HG02852 (cell line): ENCODE results near the gene NCR1.
"Not testable (repeated sequence)": the region's sequence is repeated elsewhere in the genome, so short reads cannot be mapped to it uniquely, and the experiment has no call there.

Source experiments
- ATAC-seq: cut with Tn5 transposase; IDR thresholded peaks from one replicate; pipeline ENCODE4 v1.9.1; 2021; ENCODE audit warnings: mild to moderate bottlenecking, moderate library complexity; ENCODE audit not compliant: unreplicated experiment

NCR1 gene

DNA sequence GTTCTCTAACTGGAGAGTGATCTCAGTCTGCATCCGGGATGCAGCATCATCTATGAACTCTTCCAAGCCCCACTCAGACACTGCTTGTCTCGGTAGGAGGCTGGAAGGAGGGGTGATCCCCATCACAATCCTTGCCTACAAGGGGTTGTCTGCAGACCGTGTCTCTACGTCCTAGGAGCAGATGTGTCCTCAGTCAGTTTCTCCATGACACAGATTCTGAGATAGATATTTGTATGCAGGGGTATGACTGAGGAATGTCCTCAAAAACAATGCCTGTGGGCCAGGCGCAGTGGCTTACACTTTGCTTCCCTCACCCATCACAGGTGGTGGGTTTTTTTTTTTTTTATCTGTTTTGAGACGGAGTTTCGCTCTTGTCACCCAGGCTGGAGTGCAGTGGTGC is 871 bp downstream of the NCR1 start:
- ATAC-seq, result no peak

GRCh38 chr19:54907899-54908298 is 2.0 kb downstream of the NCR1 start:
- ATAC-seq, result not testable (repeated sequence)

- no peak for ATAC-seq
These were observed 10.9 kb downstream of the NCR1 start for GRCh38 chr19:54916822-54917221.

GRCh38 chr19:54918499-54918898 is 12.6 kb downstream of the NCR1 start:
- ATAC-seq, result no peak

DNA sequence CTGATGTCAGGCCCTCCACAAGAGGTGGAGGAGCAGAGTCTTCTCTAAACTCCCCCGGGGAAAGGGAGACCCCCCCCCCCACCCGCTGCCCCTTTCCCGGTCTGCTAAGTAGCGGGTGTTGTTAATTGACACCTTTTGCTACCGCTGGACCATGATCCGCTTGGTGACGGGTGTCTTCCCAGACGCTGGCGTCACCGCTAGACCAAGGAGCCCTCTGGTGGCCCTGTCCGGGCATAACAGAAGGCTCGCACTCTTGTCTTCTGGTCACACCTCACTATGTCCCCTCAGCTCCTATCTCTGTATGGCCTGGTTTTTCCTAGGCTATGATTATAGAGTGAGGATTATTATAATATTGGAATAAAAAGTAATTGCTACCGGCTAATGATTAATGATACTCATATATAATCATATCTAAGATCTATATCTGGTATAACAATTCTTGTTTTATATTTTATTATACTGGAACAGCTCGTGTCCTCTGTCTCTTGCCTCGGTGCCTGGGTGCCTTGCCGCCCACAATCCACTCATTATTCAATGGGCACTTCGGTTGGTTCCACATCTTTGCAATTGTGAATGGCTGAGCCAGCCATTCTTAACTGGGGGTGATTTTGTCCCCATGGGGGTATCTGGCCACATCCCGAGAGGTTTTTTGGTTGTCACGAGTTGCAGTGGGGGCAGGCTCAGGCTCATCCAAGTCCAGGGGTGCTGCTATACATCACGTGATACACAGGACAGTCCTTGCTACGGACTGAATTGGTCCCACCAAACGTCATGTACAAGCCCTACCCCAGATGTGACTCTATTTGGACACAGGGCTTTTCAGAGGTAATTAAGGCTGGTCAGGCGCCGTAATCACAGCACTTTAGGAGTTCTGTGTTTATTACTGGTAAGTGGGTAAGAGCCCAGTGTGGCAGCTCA is 14.0 kb downstream of the NCR1 start:
- ATAC-seq, result not testable (repeated sequence)

DNA sequence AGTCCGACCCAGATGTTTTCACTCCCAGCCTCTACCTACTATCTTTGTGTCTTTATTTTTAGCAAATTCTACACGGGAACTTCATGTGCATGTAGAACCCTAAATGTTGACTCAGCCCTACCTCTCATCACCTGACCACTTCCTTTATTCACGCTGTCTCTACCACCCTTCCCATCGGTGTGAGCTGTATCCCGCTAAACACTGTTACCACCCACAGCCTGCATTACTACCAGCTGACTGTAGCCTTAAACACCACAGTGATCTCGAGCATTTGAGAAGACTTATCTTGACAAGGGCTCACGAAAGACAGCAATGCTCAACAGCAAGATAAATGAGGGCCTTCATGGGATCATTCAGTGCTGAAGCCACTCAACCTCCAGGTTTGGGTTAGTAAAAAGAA is 15.1 kb downstream of the NCR1 start:
- no peak for ATAC-seq

DNA sequence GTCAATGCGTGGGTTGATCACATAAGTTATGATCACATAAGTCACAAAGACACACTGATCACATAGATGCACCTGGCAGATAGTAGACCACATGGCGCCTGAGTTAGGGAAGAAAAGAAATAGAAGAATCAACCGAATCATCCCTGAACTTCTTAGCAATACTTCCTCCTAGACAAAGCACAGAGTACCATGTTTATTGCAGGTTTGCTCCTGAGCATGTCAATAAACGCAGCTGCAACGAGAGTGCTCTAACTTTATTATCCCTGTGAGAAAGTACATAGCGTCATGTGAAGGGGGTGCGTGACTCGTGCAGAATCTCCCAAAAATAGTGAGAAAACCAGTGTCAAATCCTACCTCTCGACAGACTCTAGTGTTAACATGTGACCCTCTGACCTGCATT is 17.3 kb downstream of the NCR1 start:
- no peak for ATAC-seq

- no peak for ATAC-seq
These were observed 22.4 kb downstream of the NCR1 start for GRCh38 chr19:54928299-54928698.

DNA sequence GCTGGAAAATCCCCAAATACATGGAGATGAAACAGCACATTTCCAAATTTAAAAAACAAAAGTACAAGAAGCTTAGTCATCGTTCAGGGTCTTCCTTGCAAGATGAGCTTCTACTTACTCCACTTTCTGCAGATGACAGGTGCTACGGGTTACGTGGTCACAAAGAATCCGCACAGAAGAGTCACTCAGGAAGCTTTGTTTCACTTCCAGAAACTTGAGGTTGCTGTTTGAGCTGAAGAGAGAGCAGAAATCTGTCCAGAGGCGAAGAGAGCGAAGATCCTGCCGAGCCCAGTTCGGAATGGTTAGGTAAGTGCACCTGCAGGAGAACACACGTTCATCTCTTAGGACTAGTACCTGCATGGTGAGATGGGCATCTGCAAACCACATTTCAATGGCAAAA is 32.0 kb downstream of the NCR1 start:
- peak; percentile 51 for ATAC-seq

DNA sequence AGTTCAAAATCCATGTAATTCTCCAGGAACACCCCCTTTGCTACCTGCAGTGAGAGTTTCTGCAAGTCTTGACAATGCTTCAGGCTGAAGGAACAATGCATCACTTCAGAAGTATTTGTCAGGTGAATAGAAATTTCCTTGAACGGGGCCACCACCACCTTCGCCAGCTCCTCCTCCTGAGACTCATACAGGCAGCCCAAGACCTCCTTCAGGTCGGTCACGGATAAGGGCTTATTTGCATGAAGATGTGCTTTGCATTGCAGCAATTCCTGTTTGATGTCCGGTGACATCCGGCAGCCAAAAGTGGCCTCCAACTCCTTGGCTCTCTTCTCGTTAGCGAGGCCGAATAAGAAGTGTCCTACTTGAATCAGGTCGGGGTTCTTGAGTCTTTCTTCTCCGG is 33.0 kb downstream of the NCR1 start:
- no peak for ATAC-seq

DNA sequence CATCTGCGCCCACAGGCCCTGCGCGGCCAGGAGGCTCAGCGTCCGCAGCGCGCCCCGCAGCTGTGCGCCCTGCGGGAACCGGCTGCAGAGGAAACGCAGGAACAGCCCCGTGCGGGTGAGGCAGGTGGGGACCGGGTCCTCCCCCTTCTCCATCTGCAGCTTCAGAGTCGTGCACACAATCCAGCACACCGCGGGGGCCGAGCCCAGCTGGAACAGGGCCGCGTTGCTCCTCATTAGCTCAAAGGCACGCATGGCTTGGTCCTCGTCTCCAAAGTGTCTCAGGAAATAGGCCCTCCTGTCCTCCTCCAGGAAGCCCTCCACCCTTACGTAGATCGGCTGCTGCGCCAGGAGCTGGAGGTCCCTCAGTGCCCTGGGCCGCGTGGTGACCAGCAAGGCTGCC is 33.6 kb downstream of the NCR1 start:
- not testable (repeated sequence) for ATAC-seq

DNA sequence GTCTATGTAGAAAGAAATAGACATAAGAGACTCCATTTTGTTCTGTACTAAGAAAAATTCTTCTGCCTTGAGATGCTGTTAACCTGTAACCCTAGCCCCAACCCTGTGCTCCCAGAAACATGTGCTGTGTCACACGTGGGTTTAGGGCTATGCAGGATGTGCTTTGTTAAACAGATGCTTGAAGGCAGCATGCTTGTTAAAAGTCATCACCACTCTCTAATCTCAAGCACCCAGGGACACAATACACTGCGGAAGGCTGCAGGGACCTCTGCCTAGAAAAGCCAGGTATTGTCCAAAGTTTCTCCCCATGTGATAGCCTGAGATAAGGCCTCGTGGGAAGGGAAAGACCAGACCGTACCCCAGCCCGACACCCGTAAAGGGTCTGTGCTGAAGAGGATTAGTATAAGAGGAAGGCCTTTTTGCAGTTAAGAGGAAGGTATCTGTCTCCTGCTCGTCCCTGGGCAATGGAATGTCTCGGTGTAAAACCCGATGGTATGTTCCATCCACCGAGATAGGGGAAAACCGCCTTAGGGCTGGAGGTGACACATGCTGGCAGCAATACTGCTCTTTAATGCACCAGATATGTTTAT is 37.9 kb downstream of the NCR1 start:
- not testable (repeated sequence) for ATAC-seq

GRCh38 chr19:54947381-54947780 is 41.4 kb downstream of the NCR1 start, which contains the start of gene NLRP7:
Gene NLRP7, minus strand, starts transcription at chr19:54947530.
- ATAC-seq, result no peak

DNA sequence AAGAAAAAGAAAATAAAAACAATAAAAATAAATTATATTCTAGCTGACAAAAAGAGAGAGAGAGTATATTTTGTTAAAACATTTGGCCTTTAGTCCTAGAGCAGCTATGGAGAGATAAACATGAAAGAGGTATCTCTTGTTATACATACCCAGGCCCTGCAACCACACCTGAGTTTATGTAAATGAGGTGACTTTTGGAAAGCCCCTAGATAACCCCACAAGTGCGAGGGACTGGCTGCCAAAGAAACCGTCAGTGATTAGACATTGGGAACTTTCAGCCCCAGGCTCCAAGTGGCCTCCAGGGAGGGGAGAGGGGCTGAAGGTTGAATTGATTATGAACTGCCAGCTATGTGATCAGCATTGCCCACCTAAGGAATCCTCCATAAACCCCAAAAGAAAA is 43.5 kb downstream of the NCR1 start:
- ATAC-seq, result no peak

GRCh38 chr19:54950580-54950979 is 44.6 kb downstream of the NCR1 start:
- ATAC-seq, result not testable (repeated sequence)

DNA sequence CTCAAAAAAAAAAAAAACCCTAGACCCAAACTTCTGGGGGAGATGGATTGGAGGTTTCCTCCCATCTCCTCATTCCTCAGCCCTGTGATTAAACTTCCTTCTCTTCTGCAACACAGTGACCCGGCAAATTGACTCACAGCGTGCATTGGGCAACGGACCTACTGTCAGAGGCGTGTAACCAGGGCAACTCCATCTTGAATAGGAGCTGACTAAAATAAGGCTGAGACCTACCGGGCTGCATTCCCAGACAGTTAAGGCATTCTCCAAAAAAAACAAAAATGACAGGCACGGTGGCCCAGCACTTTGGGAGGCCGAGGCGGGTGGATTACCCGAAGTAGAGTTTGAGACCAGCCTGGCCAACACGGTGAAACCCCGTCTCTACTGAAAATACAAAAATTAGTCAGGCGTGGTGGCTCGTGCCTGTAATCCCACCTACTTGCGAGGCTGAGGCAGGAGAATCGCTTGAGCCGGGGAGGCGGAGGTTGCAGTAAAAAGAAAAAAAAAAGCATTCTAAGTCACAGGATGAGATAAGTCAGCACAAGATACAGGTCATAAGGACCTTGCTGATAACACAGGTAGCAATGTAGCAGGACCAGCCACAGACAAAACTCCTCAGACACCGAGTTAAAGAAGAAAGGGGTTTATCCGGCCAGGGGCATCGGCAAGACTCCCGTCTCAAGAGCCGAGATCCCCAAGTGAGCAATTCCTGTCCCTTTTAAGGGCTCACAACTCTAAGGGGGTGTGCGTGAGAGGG is 46.8 kb downstream of the NCR1 start:
- no peak for ATAC-seq

DNA sequence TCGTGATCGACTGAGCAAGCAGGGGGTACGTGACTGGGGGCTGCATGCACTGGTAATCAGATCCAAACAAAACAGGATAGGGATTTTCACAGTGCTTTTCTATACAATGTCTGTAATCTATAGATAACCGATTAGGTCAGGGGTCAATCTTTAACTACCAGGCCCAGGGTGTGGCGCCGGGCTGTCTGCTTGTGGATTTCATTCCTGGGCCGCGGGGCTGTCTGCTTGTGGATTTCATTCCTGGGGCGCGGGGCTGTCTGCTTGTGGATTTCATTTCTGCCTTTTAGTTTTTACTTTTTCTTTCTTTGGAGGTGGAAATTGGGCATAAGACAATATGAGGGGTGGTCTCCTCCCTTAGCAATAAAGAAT is 47.4 kb downstream of the NCR1 start:
- not testable (repeated sequence) for ATAC-seq

DNA sequence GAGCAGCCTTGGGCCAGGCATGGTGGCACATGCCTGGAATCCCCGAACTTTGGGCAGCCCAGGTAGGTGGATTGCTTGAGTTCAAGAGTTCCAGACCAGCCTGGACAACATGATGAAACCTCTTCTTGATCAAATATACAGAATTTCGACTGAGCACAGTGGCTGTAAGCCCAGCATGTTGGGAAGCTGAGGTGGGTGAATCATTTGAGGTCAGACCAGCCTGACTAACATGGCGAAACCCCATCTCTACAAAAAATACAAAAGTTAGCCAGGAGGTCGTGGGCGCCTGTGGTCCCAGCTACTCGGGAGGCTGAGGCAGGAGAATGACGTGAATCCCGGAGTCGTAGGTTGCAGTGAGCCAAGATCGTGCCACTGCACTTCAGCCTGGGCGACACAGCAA is 49.4 kb downstream of the NCR1 start:
- no peak for ATAC-seq

- peak; percentile 48 for ATAC-seq
These were observed 53.9 kb downstream of the NCR1 start for GRCh38 chr19:54959840-54960239.
